ENCODE measurements around the gene ARHGAP44.

GRCh38 chr17:12973496-12974004, 184.3 kb downstream of the ARHGAP44 start:
- TF ChIP-seq CTCF (conservative IDR thresholded peaks at IDR 0.05; ENCODE audit: low read length) (no peak), EZH2phosphoT487 (IDR thresholded peaks at IDR 0.05; ENCODE audit: borderline replicate concordance) (no peak)
